ENCODE measurements around the gene NR1I3.

GRCh38 chr1:161197560-161198193 lies 40.3 kb downstream of the NR1I3 start:
- TF ChIP-seq CTCF (IDR thresholded peaks at IDR 0.05; ENCODE audit: low read depth, low read length) (no peak), EZH2phosphoT487 (IDR thresholded peaks at IDR 0.05; ENCODE audit: low read depth) (no peak)

Measured in OCI-LY3 (cell line).